Activated CD8-positive, alpha-beta memory T cell treated with anti-CD3 and anti-CD28 coated beads, Interleukin-2, amount 50 U/mL, for 4 hours (primary cell): ENCODE measurements around the gene SLC30A2.

Experiments
- DNase-seq: peaks from one replicate; pipeline ENCODE4 v3.0.0-alpha.2; 2020

Gene SLC30A2

DNA sequence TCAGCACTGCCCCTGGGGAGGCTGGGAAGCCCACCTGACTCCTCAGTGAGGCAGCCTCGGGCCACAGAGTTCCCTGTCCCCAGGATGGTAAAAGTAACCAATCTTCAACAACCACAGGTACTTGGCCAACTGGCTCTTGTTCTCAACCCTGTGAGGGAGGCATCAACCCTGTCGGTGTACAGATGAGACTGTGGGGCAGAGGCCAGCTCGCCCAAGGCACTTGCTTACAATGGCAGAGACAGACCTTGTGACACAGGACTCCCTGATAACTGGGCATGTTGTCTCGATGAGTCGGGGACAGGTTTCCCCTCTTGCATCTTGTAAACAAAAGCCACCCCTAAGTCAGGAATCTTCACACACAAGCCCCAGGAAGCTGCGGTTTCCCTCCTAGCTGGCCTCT lies 8.0 kb downstream of the SLC30A2 start:
- DNase-seq = no peak

DNA sequence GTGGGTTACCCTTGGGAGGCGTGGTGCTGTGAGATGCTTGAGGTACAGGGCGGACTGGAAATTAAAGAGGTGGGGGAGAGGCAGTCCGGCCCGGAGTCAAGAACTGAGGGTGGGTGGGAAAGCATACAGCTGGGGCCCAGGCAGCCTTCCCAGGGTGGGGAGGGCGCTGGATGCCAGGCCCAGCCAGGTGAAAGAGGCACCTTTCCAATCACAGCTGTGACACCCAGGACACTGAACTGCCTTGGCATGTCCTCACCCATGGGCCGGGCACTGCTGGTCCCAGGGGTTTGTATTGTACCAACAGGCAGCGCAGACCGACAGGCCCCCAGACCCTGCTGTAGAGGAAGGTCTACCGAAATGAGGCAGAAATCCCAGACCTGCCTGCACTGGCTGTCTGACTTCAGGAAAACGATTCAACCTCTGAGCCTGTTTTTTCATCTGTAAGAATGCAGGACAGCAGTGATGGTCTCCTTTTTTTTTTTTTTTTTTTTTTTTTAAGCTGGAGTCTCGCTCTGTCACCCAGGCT lies 9.1 kb downstream of the SLC30A2 start:
- no peak for DNase-seq

DNA sequence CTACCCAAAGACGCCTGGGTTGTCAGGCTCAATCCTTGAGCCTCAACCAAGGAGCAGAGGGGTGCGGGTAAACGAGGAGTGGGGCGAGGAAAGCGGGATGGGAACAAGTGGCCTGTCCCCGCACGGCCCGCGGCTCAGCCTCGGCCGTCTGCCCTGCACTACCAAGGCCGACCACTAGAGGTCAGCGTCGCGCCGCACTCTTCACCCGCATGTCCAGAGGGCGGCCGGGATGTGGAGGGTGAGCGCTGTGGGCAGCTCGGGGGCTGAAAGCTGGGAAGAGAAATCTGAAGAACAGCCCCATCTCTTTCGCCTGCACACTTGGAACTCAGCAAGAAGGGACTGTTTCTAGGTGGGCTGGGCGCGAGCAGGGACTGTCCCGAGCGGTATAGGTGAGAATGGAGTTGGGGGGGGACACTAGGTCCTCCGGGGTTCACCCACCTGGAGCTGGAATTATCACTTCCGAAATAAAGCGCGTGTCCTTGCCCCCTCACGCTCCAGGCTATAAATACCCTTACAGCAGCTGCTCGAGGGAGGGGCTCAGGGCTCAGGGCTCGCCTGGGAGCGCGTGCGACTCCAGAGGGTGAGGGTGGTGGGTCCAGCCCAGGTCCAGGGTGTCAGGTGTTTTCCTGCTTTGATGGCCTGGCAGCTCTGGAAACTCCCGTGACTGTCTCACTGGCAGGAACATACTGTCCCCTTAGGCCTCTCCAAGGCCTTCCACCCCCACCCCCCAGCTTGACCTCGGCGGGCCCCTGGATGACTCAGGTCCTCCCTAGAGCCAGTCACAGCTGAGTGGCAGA lies 9.8 kb downstream of the SLC30A2 start:
- DNase-seq = peak; percentile 77

DNA sequence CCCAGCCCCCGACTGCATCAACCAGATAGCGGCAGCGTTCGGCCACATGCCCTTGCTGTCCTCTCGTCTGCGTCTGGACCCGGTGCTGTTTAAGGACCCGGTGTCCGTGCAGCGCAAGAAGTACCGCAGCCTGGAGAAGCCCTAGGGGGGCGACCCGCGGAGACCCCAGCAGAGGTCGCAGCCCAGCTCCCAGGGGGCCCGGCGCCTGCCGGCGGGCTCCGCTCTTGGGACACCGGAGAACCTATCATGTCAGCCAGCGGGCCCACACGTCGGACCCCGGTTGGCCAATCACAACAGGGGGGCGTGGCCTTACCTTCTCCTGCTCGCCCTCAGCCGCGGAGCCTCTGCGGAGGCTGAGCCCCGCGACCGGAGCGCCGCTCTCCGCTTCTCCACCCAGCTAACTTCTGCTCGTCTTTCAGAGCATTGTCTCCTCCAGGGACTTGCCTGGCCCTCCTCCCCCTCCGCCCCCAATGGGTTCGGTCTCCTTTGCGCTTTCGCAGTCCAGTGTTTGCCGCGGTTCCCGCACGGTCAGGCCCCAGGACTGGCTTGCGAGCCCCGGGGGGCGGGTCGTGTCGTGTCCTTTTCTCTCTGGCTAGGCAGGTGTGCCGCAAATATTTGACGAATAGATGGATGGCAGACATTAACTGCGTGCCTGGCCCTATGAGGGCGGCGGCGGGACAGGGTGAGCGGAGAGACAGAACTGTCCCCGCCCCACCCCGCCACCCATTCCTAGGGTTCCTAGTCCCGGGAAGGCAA lies 10.5 kb downstream of the SLC30A2 start:
- DNase-seq = peak; percentile 93

GRCh38 chr1:26034504-26035202 lies 11.3 kb downstream of the SLC30A2 start:
- DNase-seq = no peak

DNA sequence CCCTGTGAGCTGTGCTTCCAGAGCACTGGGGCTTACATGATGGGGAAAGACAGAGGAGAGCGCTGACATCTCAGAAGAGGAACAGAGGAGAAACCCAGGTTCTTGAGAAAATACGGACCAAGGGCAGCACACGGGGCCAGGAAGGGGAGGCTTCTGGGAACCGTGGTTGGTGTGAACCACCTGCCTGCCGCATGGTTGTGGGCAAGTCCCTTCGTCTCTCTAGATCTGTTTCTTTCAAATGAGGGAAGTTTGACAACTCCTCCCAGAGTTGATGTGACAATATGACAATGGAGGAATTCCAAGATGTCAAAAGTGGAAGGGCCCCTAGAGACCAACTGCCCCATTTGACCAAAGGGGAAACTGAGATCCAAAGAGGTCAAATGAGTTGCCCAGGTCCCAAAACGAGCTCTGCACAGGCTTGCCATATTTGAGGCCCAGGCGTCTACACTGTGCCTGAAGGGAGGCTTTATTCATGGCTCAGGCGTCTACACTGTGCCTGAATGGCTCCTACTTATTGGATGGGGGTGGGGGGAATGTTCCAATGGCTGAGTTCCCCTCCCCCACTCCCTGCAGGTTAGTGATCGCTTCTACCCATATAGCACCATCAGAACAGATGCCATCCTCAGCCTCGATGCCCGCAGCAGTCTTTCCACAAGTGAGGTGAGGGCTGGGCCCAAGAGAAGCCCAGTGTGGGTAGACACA lies 13.1 kb downstream of the SLC30A2 start:
- no peak for DNase-seq

DNA sequence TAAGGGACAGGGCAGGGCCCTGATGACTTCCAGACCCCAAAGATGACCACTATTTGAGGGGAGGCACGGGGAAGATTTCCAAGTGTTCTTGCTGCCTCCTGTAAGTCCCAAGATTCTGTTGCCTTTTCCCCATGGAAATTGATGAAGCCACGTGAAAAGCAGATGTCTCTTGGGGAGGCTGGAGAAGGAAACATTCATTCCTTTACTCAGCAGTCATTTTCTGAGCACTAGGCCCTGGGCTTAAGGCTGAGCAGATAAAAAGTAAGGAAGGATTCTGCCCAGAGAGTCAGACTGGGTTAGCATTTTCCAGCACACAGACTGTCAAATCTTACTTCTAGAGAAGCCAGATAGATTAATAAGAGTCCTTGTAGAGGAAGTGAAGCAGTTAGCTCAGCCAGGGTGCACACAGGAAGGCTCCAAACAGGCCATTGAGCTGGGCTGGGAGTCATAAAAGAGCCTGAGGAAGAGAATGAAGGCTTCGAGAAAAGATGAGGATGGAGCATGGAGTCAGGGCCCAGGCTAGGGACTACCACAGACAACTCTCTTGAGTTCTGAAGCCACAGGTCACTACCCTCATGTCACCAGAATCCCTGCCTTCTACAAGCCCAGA lies 14.2 kb downstream of the SLC30A2 start:
- DNase-seq = no peak

GRCh38 chr1:26031196-26031595 lies 14.7 kb downstream of the SLC30A2 start:
- no peak for DNase-seq

GRCh38 chr1:26029864-26030481 lies 15.9 kb downstream of the SLC30A2 start:
- no peak for DNase-seq

DNA sequence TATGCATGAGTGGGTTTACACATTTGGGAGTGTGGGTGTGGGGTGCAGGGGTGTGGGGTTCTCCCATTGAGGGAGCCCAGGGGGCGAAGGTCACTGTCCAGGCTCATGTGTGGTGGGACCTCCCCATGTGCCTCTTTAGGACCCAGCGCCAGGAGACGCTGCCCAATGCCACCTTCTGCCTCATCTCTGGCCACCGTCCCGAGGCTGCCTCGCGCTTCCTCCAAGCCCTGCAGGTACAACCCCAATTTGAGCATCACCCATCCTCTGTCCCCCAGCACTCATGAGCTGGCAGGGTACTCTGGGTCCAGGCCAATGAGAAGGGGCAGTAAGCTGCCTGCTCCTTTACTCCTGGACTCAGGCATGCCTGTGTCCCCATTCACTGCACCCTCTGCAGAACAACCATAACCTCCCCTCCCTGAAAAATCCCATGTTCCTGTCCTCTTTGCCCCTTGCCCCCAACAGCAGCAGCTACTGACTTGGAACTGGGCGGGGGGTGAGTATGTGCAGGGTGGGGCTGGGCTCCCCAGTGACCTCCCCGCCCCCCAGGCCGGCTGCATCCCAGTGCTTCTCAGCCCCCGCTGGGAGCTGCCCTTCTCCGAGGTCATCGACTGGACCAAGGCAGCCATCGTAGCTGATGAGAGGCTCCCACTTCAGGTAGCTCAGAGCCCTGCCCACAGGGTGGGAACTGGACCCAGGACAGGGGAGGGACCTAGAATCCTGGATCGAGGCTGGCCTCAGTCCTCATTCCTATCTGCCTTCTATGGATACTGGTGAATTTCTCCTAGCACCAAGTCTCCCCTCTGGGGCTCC lies 16.7 kb downstream of the SLC30A2 start:
- no peak for DNase-seq

DNA sequence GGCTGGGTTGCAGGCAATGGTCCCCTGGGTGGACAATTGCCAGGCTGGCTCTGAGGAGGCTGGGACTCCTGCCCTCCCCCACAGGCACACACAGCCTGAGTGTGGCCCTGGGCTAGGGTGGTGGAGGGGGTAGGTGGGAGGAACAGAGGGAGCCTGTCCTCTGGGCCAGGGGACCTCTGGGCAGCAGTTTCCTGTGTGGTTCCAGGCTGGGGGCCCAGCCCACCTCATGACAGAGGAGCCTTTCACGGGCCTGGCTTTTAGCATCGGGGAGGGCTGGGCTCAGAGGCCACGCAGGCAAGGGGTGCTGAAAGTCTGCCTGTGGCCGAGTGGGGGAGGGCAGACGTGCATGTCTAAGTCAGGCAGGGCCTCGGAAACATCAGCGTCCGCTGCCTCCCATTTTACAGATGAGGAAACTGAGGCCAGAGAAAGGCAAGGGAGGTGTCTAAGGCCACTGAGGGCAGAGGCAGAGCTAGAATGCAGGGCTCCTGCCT lies 17.4 kb downstream of the SLC30A2 start:
- no peak for DNase-seq

DNA sequence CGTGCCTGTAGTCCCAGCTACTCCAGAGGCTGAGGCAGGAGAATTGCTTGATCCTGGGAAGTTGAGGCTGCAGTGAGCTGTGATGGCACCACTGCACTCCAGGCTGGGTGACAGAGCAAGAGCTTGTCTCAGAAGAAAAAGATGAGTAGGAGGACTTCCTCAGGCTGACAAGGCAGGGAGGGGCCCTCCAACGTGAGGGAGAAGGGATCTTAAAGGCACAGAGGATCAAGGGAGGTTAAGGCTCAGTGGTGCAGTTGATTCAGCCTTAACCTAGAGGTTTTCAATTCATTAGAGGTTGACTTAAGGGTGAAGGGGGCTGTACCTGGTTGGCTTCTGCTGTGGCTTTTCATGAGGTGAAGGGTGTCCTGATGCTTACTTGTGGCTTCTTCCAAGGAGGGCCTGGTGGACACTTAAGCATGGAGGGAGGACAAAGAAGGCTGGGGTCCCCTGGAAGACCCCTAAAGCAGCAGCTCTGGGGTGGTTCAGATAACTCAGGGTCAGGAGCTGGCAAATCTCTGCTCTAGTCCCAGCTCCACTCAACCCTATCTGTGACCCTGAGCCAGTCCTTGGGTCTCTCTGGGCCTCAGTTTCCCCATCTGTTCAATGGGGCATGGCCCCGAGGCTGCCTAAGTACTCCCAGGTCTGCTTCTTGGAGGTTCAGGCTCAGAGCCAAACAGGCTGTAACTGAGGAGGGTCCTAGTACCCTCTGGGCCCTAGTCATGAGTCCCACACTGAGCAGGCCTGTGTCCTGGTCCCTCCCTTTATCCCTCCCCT lies 18.0 kb downstream of the SLC30A2 start:
- DNase-seq = no peak

DNA sequence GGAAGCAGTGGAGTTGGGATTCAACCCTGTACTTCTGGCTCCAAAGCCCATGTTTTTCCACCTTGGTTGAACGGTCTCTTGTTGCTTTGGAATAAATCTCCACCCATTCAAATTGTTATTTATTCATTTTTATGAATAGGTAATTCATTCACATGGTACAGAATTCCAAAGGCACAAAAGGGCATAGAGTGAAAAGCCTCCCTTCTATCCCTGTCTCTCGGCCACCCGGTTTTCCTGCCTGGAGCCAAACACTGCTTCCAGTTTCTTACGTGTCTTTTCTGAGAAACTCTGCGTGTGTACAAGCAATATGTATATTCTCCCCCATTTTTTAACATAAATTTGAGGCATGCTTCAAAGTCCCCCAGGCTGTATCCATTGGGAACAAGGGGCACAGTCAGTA lies 20.4 kb downstream of the SLC30A2 start:
- DNase-seq = no peak

- no peak for DNase-seq
Measured at GRCh38 chr1:26025060-26025459, 20.9 kb downstream of the SLC30A2 start.

DNA sequence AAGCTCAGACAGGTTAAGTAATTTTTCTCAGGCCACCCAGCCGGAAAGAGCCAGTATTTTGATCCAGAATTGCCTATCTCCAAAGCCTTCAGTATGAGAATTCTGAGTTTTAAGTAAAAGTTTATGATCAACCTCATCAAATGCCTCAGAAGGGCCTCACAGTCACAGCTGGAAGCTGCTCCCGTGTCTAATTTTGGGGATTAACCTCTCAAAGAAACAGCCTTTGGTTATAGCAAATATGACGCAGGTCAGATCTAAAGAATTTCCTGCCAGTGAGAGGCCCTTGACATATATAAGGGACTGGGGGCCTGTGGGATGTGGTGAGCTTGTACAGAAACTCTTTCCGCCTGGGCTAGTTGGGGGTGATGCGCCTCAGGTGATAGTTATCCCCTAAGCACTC lies 22.1 kb downstream of the SLC30A2 start:
- no peak for DNase-seq

DNA sequence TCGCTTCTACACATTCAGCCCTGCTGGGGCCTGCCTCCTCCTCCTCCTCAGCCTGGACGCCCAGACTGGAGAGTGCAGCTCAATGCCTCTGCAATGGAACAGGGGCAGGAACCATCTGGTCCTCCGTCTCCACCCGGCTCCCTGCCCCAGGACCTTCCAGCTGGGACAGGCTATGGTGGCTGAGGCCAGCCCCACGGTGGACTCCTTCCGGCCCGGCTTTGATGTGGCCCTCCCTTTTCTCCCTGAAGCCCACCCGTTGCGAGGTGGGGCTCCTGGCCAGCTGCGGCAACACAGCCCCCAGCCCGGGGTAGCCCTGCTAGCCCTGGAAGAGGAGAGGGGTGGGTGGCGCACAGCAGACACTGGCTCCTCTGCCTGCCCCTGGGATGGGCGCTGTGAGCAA lies 22.9 kb downstream of the SLC30A2 start:
- no peak for DNase-seq

DNA sequence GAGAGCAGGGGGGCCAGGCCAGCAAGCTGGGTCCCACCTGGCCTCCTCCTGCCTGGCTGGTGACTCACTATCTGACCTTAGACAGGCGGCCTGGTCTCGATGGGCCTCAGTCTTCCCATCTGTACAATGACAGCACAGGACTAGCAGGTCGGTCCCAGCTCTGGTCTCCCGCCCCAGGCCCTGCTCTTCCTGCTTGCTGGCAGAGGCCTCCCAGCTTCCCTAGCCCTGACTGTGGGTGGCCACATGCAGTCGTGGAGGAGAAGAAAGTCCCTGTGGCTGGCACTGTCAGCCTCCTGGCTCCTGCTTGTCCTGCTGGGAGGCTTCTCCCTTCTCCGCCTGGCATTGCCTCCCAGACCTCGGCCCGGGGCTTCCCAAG lies 23.5 kb downstream of the SLC30A2 start:
- DNase-seq = no peak

GRCh38 chr1:26021647-26022403 lies 24.1 kb downstream of the SLC30A2 start, which contains the start of gene EXTL1:
TSS of gene EXTL1 (plus strand) at chr1:26021775. CDS start at chr1:26022647, 872 bp downstream.
- DNase-seq = no peak
